HUES6 (cell line): ENCODE measurements around the gene CDS1.
"Not testable (repeated sequence)": the region's sequence is repeated elsewhere in the genome, so short reads cannot be mapped to it uniquely, and the experiment has no call there.

ENCODE experiments used
- H3K27ac ChIP-seq: 2 replicates; pipeline ENCODE4 v1.7.0; 2013; ENCODE audit warnings: low read depth, mild to moderate bottlenecking, low read length, inconsistent platforms
- H3K27me3 ChIP-seq: 2 replicates; pipeline ENCODE4 v1.6.1; 2013; ENCODE audit warnings: low read length; ENCODE audit not compliant: control insufficient read depth, insufficient read depth
- H3K36me3 ChIP-seq: 2 replicates; pipeline ENCODE4 v1.6.1; 2013; ENCODE audit warnings: low read length; ENCODE audit not compliant: control insufficient read depth, insufficient read depth
- H3K4me1 ChIP-seq: 2 replicates; pipeline ENCODE4 v1.6.1; 2013; ENCODE audit warnings: low read length; ENCODE audit not compliant: control insufficient read depth, insufficient read depth
- H3K4me3 ChIP-seq: 2 replicates; pipeline ENCODE4 v1.5.1; 2013; ENCODE audit warnings: low read depth, low read length
- H3K9ac ChIP-seq: one replicate; pipeline ENCODE4 v1.6.1; 2013; ENCODE audit warnings: mild to moderate bottlenecking, low read length
- H3K9me3 ChIP-seq: 2 replicates; pipeline ENCODE4 v1.6.1; 2013; ENCODE audit warnings: low read depth, low read length; ENCODE audit not compliant: control insufficient read depth, insufficient read depth

Gene CDS1

DNA sequence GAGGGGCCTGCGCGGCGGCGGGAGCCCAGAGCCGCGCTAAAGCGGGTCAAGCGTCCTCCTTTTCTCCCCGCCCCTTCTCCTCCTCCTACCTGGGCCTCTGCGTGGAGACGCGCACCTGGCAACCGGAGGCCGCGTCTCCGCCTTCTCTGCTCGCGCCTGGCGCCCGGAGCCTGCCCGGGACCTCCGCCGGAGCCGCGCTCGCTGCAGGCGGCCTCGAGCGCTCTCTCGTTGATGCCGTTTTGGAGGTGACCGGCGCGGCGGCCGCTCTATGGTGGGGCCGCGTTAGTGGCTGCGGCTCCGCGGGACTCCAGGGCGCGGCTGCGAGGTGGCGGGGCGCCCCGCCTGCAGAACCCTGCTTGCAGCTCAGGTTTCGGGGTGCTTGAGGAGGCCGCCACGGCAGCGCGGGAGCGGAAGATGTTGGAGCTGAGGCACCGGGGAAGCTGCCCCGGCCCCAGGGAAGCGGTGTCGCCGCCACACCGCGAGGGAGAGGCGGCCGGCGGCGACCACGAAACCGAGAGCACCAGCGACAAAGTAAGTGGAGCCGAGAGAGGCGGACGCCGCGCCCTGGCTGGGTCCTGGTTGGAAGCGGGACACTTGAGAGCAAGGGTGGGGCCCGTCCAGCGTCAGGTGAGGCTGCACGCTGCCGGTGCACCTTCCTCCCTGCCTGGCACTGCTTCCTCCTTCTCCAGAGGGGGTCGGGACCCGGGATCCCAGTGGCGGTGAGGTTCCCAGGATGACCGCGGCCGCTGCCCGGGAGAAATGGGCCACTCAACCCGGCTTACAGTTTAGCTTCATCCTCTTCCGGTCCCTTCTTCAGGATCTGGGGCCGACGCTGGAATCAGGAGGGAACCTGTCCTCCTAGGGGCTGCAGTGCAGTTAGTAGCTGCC is at the start of gene CDS1:
Gene CDS1, plus strand, starts transcription at position 140 of the 888 bp plus-strand sequence. Its CDS starts 275 bp downstream, at position 415.
- Histone ChIP-seq H3K27me3 (peaks cover 39% of the 10 kb centered on the region), H3K9ac (peak within 1 kb of the TSS; percentile 81), H3K4me1 (peaks cover 35% of the 10 kb centered on the region), H3K27ac (peak within 1 kb of the TSS; percentile 39; the same call in 1 of the 2 replicates), H3K36me3 (peaks cover 2% of the 10 kb centered on the region; the same call in 1 of the 2 replicates), H3K9me3 (peaks cover 6% of the 10 kb centered on the region), H3K4me3 (peak within 1 kb of the TSS; percentile 95)

DNA sequence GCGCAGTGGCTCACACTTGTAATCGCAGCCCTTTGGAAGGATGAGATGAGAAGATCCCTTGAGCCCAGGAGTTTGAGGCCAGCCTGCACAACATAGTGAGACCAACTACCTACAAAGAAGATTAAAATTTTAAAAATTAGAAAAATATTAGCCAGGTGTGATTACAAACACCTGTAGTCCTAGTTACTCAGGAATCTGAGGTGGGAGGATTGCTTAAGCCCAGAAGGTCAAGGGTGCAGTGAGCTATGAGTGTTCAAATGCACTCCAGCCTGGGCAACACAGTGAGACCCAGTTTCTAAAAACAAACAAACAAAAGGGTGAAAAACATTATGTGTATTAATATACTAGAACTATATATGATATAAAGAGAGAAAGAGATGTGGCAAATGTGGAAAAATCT is 47.0 kb upstream of the CDS1 start:
- Histone ChIP-seq H3K4me3 (no peak overlapping the region), H3K4me1 (no peaks in the 10 kb centered on the region), H3K9me3 (no peaks in the 10 kb centered on the region), H3K9ac (no peak overlapping the region), H3K36me3 (no peaks in the 10 kb centered on the region), H3K27ac (no peak overlapping the region), H3K27me3 (no peaks in the 10 kb centered on the region)

DNA sequence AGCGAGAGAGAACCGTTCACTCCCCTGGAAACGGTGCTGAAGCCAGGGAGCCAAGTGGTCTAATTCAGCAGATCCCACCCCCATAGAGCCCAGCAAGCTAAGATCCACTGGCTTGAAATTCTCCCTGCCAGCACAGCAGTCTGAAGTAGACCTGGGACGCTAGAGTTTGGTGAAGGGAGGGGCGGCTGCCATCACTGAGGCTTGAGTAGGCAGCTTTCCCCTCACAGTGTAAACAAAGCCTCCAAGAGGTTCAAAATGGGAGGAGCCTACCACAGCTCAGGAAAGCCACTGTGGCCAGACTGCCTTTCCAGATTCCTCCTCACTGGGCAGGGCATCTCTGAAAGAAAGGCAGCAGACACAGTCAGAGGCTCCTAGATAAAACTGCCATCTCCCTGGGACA is 37.8 kb upstream of the CDS1 start:
- Histone ChIP-seq H3K27ac (no peak overlapping the region), H3K27me3 (no peaks in the 10 kb centered on the region), H3K9me3 (no peaks in the 10 kb centered on the region), H3K4me3 (no peak overlapping the region), H3K4me1 (peaks cover 5% of the 10 kb centered on the region; the same call in 1 of the 2 replicates), H3K9ac (no peak overlapping the region), H3K36me3 (no peaks in the 10 kb centered on the region)

DNA sequence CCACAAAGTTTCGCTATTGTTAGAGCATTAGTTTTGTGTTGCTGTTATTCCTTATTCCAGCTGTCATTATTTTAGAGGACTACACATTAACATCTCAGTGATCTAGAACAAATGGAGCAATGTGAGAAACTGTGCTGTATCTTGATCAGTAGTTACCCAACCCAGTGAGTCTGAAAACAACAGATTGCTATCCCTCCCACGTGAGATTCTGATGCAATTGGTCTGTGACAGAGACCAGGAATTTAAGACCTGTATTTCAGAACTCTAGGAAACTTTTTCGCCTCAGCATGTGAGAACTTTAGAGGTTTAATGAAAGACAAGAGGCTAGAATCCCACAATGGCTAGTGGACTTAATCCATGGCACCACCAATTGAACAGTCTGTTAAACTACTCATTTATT is 35.7 kb upstream of the CDS1 start:
- Histone ChIP-seq H3K27me3 (no peaks in the 10 kb centered on the region), H3K4me3 (no peak overlapping the region), H3K27ac (no peak overlapping the region), H3K4me1 (peaks cover 5% of the 10 kb centered on the region; the same call in 1 of the 2 replicates), H3K36me3 (no peaks in the 10 kb centered on the region), H3K9me3 (no peaks in the 10 kb centered on the region), H3K9ac (no peak overlapping the region)

DNA sequence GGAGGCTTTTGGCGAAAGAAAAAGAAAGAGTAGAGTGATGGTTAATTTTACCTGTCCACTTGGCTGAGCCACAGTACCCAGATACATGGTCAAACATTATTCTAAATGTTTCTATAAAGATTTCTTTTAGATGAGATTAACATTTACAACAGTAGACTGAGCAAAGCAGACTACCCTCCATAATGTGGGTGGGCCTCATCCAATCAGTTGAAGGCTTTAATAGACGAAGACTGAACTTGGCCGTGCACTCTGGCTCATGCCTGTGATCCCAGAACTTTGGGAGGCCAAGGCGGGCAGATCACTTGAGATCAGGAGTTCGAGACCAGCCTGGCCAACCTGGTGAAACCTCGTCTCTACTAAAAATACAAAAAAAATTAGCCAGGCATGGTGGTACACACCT is 33.7 kb upstream of the CDS1 start:
- H3K9ac ChIP-seq, H3K36me3 ChIP-seq, H3K27me3 ChIP-seq, H3K9me3 ChIP-seq, H3K4me3 ChIP-seq, H3K27ac ChIP-seq, H3K4me1 ChIP-seq: not testable (repeated sequence)

DNA sequence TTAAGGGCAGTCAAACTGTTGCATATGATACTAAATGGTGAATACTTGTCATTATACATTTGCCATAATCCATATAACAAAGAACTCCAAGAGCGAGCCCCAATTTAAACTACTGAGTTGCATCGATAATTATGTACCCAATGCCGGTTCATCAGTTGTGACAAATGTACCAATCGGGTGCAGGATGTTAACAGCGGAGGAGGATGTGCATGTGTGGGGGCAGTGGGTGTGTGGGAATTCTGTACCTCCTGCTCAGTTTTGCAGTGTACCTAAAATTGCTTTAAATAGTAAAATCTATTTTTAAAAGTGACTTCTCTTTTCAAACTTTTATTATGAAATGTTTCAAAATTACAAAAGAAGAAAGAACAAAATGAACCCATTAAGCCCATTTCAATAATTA is 20.8 kb upstream of the CDS1 start:
- no peak overlapping the region for H3K27ac ChIP-seq

DNA sequence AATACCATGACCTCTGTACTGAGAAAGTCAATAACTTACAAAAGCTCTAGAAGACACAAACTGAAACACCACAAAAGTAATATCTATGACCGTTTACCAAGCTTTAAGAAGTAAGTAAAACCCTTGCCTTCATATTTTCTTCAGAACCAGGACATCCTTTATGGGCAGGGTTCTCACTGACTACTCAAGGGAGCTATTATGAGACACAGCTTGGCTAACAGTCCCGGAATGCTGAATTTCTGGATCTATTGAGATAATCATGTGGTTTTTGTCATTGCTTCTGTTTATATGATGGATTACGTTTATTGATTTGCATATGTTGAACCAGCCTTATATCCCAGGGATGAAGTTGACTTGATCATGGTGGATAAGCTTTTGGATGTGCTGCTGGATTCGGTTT is 19.9 kb upstream of the CDS1 start:
- Histone ChIP-seq H3K4me1 (peaks cover 23% of the 10 kb centered on the region), H3K36me3 (no peaks in the 10 kb centered on the region), H3K9ac (no peak overlapping the region), H3K27me3 (no peaks in the 10 kb centered on the region), H3K4me3 (no peak overlapping the region), H3K27ac (no peak overlapping the region), H3K9me3 (peaks cover 7% of the 10 kb centered on the region)

More for the DNA sequence above, 20.8 kb upstream of the CDS1 start:
- Histone ChIP-seq H3K9ac (no peak overlapping the region), H3K27me3 (no peaks in the 10 kb centered on the region), H3K36me3 (no peaks in the 10 kb centered on the region), H3K9me3 (peaks cover 7% of the 10 kb centered on the region), H3K4me3 (no peak overlapping the region), H3K4me1 (peaks cover 23% of the 10 kb centered on the region)

DNA sequence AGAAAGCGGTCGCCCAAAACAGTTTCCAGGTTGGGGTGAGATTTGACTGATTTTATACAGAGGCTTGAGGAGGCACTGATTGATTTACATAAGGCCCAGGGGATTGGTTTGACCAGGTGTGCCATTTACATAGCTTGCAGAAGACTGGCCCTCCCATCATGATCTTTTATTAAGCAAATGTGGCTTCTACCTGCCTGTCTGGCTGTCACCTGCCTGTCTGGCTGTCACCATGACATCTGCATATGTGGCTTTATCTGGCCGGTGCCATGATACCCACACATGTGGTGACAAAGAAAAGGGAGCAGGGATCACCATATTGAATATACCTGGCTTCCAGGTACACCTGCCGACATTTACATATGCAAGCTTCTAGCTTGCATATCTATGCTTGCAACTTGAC is 17.0 kb upstream of the CDS1 start:
- Histone ChIP-seq H3K9me3 (peaks cover 7% of the 10 kb centered on the region), H3K27me3 (no peaks in the 10 kb centered on the region), H3K9ac (no peak overlapping the region), H3K36me3 (no peaks in the 10 kb centered on the region), H3K4me3 (no peak overlapping the region), H3K4me1 (peaks cover 41% of the 10 kb centered on the region), H3K27ac (peak overlapping the region; percentile 51)

DNA sequence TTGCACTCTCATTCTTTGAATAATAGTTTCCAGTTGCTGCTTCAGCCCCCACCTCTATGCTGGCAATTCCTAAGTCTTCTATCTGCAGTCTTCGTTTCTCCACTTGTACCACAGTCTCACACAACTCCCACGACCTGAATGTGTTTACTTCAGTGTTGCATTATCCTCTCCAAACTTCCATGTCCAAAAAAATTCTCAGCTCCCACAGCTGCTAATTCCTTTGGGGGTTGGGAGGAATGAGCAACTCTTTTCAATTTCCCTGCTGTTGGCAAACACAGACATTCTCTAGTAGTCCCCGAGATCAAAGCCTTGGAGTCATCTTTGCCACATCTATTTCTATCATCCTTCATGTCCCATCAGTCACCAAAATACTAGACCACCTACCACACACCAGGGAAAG is 14.4 kb upstream of the CDS1 start:
- H3K27ac ChIP-seq = peak overlapping the region; percentile 9; the same call in 1 of the 2 replicates
- no peak overlapping the region for H3K9ac ChIP-seq
- peaks cover 34% of the 10 kb centered on the region for H3K4me1 ChIP-seq
- H3K27me3 ChIP-seq = no peaks in the 10 kb centered on the region
- no peaks in the 10 kb centered on the region for H3K36me3 ChIP-seq
- peaks cover 7% of the 10 kb centered on the region for H3K9me3 ChIP-seq
- H3K4me3 ChIP-seq = no peak overlapping the region

DNA sequence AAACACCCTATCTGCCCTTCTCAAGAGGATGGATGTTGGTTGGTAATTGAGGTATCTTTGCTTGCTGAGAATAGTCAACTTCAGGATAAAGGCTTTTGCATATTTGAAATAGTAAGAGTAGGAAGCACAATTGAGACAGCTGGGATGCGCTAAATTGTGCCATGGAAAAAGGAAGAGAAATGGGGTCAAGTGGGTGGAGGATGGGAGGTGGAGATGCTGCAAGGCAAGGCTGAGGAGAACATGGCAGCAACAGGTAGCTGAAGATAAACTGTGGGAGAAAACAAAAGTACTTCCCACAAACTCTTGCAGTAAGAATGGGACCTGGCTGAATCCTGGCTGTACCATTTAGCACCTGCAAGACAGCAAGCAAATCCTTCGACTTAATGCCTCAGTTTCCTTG is 13.9 kb upstream of the CDS1 start:
- Histone ChIP-seq H3K36me3 (no peaks in the 10 kb centered on the region), H3K4me3 (no peak overlapping the region), H3K4me1 (peaks cover 32% of the 10 kb centered on the region), H3K9me3 (peaks cover 7% of the 10 kb centered on the region), H3K9ac (no peak overlapping the region), H3K27me3 (no peaks in the 10 kb centered on the region), H3K27ac (peak overlapping the region; percentile 9; the same call in 1 of the 2 replicates)

DNA sequence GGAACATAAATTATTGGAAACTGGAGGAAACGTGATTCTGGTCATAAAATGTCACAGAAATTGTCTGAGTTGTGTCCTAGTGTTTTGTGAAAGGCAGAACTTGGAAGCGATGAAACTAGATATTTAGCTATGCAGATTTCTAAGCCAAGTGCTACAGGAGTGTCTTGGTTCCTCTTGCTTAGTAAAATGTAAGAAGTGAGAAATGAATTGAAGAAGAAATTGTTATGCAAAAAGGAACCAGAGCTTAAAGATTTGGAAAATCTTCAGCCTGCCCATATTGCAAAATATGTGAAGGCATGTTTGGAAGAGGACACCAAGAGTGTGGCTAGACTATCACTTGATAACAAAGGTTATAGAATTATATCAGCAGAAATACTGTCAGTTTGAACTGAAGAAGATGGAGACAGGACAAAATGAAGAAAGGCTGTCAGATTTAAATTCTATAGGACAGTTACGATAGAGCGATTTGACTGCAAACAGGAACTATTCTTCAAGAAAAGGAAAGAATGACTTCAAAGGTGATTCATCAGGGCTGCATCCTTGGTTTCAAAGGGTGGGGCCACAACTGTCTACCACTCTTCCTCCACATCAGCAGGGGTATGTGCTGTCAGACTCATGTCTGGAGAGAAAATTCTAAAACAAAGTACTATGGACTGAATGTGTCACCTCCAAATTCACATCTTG is 9.4 kb upstream of the CDS1 start:
- Histone ChIP-seq H3K4me3 (no peak overlapping the region), H3K27ac (no peak overlapping the region), H3K9me3 (no peaks in the 10 kb centered on the region), H3K4me1 (peaks cover 21% of the 10 kb centered on the region), H3K9ac (no peak overlapping the region), H3K27me3 (no peaks in the 10 kb centered on the region), H3K36me3 (no peaks in the 10 kb centered on the region)
